SK-N-SH treated with all-trans-retinoic acid at 6 μM for 48 hours (cell line): ENCODE data around the gene ITPR2.

Experiments used
- RARB ChIP-seq: fragments of 250-450 bp; sonication (Bioruptor Pico); IDR thresholded peaks from 2 replicates; pipeline ENCODE4 v1.8.0; 2021; ENCODE audit warnings: mild to moderate bottlenecking, moderate library complexity
- SNAI2 ChIP-seq: fragments of 250-450 bp; sonication (Bioruptor Pico); IDR thresholded peaks from 2 replicates; pipeline ENCODE4 v1.5.0; 2020; ENCODE audit warnings: mild to moderate bottlenecking, moderate library complexity
- ZC3H10 ChIP-seq: fragments of 250-450 bp; sonication (Bioruptor Pico); IDR thresholded peaks from 2 replicates; pipeline ENCODE4 v1.5.1; 2021; ENCODE audit warnings: mild to moderate bottlenecking, moderate library complexity
- ZFP30 ChIP-seq: fragments of 450-650 bp; formaldehyde crosslinking; IDR thresholded peaks from 2 replicates; pipeline ENCODE4 v1.5.0; 2022; ENCODE audit warnings: mild to moderate bottlenecking, moderate library complexity
- ZNF70 ChIP-seq: fragments of 450-650 bp; formaldehyde crosslinking; IDR thresholded peaks from 2 replicates; pipeline ENCODE4 v1.5.0; 2020; ENCODE audit warnings: mild to moderate bottlenecking, moderate library complexity
- ZNF8 ChIP-seq: fragments of 450-650 bp; formaldehyde crosslinking; IDR thresholded peaks from 2 replicates; pipeline ENCODE4 v1.5.0; 2020; ENCODE audit warnings: mild to moderate bottlenecking, moderate library complexity
- TF ChIP-seq, protein P1 (sequence below): fragments of 250-450 bp; sonication (Bioruptor Pico); IDR thresholded peaks from 2 replicates; pipeline ENCODE4 v1.8.0; 2020; ENCODE audit warnings: mild to moderate bottlenecking, moderate library complexity, borderline replicate concordance
- TF ChIP-seq, protein P2 (sequence below): fragments of 250-450 bp; sonication (Bioruptor Pico); IDR thresholded peaks from 2 replicates; pipeline ENCODE4 v1.5.0; 2020; ENCODE audit warnings: mild to moderate bottlenecking, moderate library complexity
- TF ChIP-seq, protein P3 (sequence below): fragments of 250-450 bp; sonication (Bioruptor Pico); IDR thresholded peaks from 2 replicates; pipeline ENCODE4 v1.5.1; 2020; ENCODE audit warnings: low read depth, mild to moderate bottlenecking, moderate library complexity

DNA sequence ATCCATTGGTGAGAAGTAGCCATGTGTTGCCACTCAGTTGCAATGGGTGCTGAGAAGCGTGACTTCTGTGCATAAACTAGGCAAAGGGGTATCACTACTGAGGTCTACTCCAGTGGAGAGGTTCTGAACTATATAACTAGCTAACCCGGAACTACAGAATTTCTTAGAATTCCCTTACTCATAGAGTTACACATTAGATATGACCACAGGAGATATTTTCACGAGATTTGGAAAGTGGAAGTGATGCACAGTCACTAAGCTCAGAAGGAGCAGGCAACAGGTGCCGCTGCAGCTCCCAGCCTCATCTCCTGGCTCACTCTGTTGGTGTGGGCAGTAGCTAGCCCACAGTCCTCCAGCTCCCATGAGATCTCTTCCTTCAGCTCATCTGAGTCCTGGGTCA lies 501.0 kb downstream of the ITPR2 start:
- TF ChIP-seq ZC3H10 (no peak), ZNF70 (CRISPR knock-in tag) (no peak), ZFP30 (no peak), RARB (CRISPR knock-in tag) (no peak), SNAI2 (CRISPR knock-in tag) (no peak), ZNF8 (no peak)
- TF ChIP-seq, protein P1, sequence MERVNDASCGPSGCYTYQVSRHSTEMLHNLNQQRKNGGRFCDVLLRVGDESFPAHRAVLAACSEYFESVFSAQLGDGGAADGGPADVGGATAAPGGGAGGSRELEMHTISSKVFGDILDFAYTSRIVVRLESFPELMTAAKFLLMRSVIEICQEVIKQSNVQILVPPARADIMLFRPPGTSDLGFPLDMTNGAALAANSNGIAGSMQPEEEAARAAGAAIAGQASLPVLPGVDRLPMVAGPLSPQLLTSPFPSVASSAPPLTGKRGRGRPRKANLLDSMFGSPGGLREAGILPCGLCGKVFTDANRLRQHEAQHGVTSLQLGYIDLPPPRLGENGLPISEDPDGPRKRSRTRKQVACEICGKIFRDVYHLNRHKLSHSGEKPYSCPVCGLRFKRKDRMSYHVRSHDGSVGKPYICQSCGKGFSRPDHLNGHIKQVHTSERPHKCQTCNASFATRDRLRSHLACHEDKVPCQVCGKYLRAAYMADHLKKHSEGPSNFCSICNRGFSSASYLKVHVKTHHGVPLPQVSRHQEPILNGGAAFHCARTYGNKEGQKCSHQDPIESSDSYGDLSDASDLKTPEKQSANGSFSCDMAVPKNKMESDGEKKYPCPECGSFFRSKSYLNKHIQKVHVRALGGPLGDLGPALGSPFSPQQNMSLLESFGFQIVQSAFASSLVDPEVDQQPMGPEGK (CRISPR knock-in tag) = no peak
- TF ChIP-seq, protein P2, sequence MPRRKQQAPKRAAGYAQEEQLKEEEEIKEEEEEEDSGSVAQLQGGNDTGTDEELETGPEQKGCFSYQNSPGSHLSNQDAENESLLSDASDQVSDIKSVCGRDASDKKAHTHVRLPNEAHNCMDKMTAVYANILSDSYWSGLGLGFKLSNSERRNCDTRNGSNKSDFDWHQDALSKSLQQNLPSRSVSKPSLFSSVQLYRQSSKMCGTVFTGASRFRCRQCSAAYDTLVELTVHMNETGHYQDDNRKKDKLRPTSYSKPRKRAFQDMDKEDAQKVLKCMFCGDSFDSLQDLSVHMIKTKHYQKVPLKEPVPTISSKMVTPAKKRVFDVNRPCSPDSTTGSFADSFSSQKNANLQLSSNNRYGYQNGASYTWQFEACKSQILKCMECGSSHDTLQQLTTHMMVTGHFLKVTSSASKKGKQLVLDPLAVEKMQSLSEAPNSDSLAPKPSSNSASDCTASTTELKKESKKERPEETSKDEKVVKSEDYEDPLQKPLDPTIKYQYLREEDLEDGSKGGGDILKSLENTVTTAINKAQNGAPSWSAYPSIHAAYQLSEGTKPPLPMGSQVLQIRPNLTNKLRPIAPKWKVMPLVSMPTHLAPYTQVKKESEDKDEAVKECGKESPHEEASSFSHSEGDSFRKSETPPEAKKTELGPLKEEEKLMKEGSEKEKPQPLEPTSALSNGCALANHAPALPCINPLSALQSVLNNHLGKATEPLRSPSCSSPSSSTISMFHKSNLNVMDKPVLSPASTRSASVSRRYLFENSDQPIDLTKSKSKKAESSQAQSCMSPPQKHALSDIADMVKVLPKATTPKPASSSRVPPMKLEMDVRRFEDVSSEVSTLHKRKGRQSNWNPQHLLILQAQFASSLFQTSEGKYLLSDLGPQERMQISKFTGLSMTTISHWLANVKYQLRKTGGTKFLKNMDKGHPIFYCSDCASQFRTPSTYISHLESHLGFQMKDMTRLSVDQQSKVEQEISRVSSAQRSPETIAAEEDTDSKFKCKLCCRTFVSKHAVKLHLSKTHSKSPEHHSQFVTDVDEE = no peak
- TF ChIP-seq, protein P3, sequence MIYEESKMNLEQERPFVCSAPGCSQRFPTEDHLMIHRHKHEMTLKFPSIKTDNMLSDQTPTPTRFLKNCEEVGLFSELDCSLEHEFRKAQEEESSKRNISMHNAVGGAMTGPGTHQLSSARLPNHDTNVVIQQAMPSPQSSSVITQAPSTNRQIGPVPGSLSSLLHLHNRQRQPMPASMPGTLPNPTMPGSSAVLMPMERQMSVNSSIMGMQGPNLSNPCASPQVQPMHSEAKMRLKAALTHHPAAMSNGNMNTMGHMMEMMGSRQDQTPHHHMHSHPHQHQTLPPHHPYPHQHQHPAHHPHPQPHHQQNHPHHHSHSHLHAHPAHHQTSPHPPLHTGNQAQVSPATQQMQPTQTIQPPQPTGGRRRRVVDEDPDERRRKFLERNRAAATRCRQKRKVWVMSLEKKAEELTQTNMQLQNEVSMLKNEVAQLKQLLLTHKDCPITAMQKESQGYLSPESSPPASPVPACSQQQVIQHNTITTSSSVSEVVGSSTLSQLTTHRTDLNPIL = no peak
